NCI-H1436 (cell line): ENCODE results near the gene ELAC2.

Experiments used
- DNase-seq: peaks from one replicate; lab custom pipeline; 2025; lab: John Stamatoyannopoulos, UW

ELAC2 gene

DNA sequence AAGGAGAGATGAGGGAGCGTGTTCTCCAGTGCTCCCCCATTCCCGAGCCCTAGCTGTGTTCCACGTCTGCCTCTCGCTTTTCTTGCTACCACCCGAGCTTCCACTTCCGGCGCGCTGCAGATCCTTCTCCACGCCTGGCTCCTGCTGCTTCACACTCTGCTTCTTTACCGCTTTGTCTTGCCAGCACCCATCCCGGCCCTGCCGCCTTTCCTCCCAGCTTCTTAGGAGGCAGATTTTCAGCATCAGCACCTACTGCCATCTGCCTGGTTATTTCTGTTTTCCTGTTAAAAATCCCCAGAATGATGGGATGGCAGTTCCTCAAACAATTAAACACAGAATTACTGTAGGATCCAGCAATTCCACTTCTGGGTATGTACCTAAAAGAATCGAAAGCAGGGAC, 64.7 kb downstream of the ELAC2 start:
- no peak for DNase-seq

- no peak for DNase-seq
These were observed 65.8 kb downstream of the ELAC2 start for GRCh38 chr17:12952012-12952411.

DNA sequence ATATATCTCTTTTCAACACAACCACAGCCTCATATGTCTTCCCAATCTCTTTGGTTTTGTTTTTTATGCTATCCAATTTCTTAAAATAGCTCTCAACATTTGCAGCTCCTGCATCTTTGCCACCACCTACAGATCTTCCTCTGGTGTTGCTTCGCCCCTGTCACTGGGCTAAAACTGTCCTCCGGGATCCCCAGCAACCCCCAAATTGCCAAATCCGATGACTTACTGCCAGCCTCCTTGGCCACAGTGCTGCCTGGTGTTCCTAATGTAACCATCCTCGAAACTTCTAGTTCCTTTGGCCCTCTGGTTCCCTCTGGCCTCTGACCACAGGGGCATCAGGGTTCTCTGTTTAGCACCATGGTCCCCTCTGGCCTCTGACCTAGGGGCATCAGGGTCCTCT, 70.8 kb downstream of the ELAC2 start:
- DNase-seq: no peak
